ENCODE measurements around the gene KLK14. TPM values are rescaled to one million over a fixed set of nuclear protein-coding genes. Genes with fewer than 3 reads are reported as not detected.
A peak's percentile ranks its signal among the peaks of the same experiment; 100 is the strongest.

The KLK14 gene
- polyA plus RNA-seq, 1 donor (not counting 4 experiments of a cell fraction or from before 2014, with no cell fraction given), result 0.05 TPM

DNA sequence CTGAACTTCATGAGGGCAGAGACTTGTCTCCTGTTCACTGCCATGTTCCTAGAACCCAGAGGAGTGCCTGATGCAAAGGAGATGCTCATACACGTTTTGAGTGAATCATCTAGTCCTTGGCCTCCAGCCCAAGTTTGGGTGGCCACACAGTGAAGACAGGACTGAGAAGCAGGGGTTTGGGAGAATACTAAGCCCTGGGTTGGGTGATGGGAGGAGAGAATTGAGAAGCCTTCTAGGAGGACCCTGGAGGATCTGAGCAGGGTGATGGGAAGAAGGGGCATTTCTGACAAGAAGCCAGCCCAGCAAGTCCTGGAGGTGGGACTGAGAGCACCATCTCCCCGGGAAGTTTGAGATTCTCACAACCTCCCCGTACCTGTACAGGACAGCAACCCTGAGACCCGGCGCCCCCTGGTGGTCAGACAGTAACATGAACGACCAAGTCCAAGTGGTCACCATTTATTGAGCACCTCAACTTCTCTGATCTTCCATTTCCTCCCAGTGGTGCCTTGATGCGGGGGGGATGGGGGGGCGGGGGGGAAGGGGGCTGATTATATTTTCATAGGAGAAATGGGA lies 14.6 kb upstream of the KLK14 start:
- H3K9me1 ChIP-seq (ENCODE audit: control insufficient read depth, extremely low read depth, insufficient read depth, low read length), result peaks cover 5% of the 10 kb centered on the region
- peak; percentile 96 for FAIRE-seq
- no peaks in the 10 kb centered on the region for H3K9me3 ChIP-seq (ENCODE audit: control insufficient read depth, low read depth, low read length)
- no peak overlapping the region for H2AFZ ChIP-seq (ENCODE audit: control insufficient read depth, low read length)
- peaks cover 9 to 15% of the 10 kb centered on the region in 2 experiments for H3K36me3 ChIP-seq (ENCODE audit: control insufficient read depth in 2 of 2, extremely low read depth in 1 of 2, insufficient read depth in 2 of 2, low read length in 2 of 2)
- dilution Hi-C loops (cut with MboI; ENCODE audit: extremely low pct_ligation_motif_present, low sequenced_read_pairs), result no loop called here
- peak overlapping the region; percentile 65 for H3K4me2 ChIP-seq (ENCODE audit: control insufficient read depth, extremely low read depth, insufficient read depth, low read depth, low read length)
- no peak overlapping the region for H3K4me3 ChIP-seq (ENCODE audit: control insufficient read depth in 2 of 3, extremely low read depth in 1 of 3, insufficient read depth in 2 of 3, low read depth in 1 of 3, low read length in 3 of 3)
- peaks cover 17% of the 10 kb centered on the region for H3K79me2 ChIP-seq (ENCODE audit: control insufficient read depth, insufficient read depth, low read length)
- TF ChIP-seq, protein P1, sequence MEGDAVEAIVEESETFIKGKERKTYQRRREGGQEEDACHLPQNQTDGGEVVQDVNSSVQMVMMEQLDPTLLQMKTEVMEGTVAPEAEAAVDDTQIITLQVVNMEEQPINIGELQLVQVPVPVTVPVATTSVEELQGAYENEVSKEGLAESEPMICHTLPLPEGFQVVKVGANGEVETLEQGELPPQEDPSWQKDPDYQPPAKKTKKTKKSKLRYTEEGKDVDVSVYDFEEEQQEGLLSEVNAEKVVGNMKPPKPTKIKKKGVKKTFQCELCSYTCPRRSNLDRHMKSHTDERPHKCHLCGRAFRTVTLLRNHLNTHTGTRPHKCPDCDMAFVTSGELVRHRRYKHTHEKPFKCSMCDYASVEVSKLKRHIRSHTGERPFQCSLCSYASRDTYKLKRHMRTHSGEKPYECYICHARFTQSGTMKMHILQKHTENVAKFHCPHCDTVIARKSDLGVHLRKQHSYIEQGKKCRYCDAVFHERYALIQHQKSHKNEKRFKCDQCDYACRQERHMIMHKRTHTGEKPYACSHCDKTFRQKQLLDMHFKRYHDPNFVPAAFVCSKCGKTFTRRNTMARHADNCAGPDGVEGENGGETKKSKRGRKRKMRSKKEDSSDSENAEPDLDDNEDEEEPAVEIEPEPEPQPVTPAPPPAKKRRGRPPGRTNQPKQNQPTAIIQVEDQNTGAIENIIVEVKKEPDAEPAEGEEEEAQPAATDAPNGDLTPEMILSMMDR (optimal IDR thresholded peaks at IDR 0.05 in 1 of 3, IDR thresholded peaks at IDR 0.05 in 1 of 3, conservative IDR thresholded peaks at IDR 0.05 in 1 of 3; ENCODE audit: extremely low read depth in 1 of 3, insufficient read depth in 2 of 3, low read length in 3 of 3), result peak; percentile 72 to 92 (median 73)
- no peak for TF ChIP-seq EZH2 (IDR thresholded peaks at IDR 0.05; ENCODE audit: low read length)
- peak; percentile 76 for DNase-seq (ENCODE audit: low read depth, low spot score)
- no peak overlapping the region for H3K9ac ChIP-seq (ENCODE audit: control insufficient read depth, extremely low read depth, insufficient read depth, low read length)
- H3K4me1 ChIP-seq (ENCODE audit: control insufficient read depth, extremely low read depth, insufficient read depth, low read length), result peaks cover 17% of the 10 kb centered on the region
- H4K20me1 ChIP-seq (ENCODE audit: control insufficient read depth, extremely low read depth, insufficient read depth, low read length), result peaks cover 7% of the 10 kb centered on the region
- peak overlapping the region; percentile 63 for H3K27ac ChIP-seq (ENCODE audit: control insufficient read depth, insufficient read depth, low read length)
- no peaks in the 10 kb centered on the region for H3K27me3 ChIP-seq (ENCODE audit: control insufficient read depth, extremely low read depth, insufficient read depth, low read length)

DNA sequence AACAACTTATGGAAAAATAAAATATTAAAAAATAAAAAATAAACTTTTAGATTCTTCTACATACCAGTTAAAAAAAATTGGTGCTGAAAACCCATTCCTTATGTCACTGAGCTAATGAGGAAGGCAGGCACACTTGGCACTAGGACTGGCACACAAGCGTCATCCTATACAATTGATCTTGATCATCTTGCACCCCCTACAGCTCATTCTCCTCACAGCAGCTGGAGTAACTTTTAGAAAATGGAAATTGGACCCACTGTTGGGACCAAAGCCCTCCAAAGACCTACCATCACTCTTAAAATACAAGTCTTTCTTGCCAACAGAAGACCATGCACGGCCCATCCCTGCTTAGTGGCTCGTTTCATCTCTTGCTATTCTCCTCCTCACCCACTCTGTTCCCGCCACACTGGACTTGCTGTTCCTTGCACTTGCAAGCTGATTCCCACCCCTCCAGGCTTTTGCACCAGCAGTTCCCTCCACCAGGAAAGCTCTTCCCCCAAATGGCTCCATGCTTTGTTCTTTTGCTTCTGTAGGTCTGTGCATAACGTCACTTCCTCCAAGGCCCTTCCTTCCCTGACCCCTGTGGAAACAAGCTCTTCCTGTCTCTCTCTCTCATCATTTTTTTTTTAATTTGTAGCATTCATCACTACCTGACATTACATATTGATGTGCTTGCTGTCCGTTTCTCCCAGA lies 13.9 kb upstream of the KLK14 start:
- Histone ChIP-seq H3K9ac (ENCODE audit: control insufficient read depth, extremely low read depth, insufficient read depth, low read length) (no peak overlapping the region), H3K4me3 (ENCODE audit: control insufficient read depth in 2 of 3, extremely low read depth in 1 of 3, insufficient read depth in 2 of 3, low read depth in 1 of 3, low read length in 3 of 3) (peak overlapping the region in 1 of 3 experiments; percentile 30), H3K4me2 (ENCODE audit: control insufficient read depth, extremely low read depth, insufficient read depth, low read depth, low read length) (peak overlapping the region; percentile 65), H3K9me3 (ENCODE audit: control insufficient read depth, low read depth, low read length) (no peaks in the 10 kb centered on the region), H3K36me3 (ENCODE audit: control insufficient read depth in 2 of 2, extremely low read depth in 1 of 2, insufficient read depth in 2 of 2, low read length in 2 of 2) (peaks cover 9 to 14% of the 10 kb centered on the region in 2 experiments), H3K9me1 (ENCODE audit: control insufficient read depth, extremely low read depth, insufficient read depth, low read length) (peaks cover 5% of the 10 kb centered on the region), H4K20me1 (ENCODE audit: control insufficient read depth, extremely low read depth, insufficient read depth, low read length) (peaks cover 7% of the 10 kb centered on the region), H3K27me3 (ENCODE audit: control insufficient read depth, extremely low read depth, insufficient read depth, low read length) (no peaks in the 10 kb centered on the region), H2AFZ (ENCODE audit: control insufficient read depth, low read length) (no peak overlapping the region), H3K79me2 (ENCODE audit: control insufficient read depth, insufficient read depth, low read length) (peaks cover 15% of the 10 kb centered on the region), H3K4me1 (ENCODE audit: control insufficient read depth, extremely low read depth, insufficient read depth, low read length) (peaks cover 23% of the 10 kb centered on the region), H3K27ac (ENCODE audit: control insufficient read depth, insufficient read depth, low read length) (peak overlapping the region; percentile 63)
- TF ChIP-seq, protein P1 (optimal IDR thresholded peaks at IDR 0.05 in 1 of 3, IDR thresholded peaks at IDR 0.05 in 1 of 3, conservative IDR thresholded peaks at IDR 0.05 in 1 of 3; ENCODE audit: extremely low read depth in 1 of 3, insufficient read depth in 2 of 3, low read length in 3 of 3), result peak; percentile 52 to 65 (median 62)
- TF ChIP-seq EZH2 (IDR thresholded peaks at IDR 0.05; ENCODE audit: low read length), result no peak
- DNase-seq (ENCODE audit: low read depth, low spot score), result no peak
- dilution Hi-C loops (cut with MboI; ENCODE audit: extremely low pct_ligation_motif_present, low sequenced_read_pairs), result no loop called here
- no peak for FAIRE-seq
